ENCODE measurements around the gene BPIFB1. TPM values are rescaled to one million over a fixed set of nuclear protein-coding genes. Genes with fewer than 3 reads are reported as not detected.
A peak's percentile ranks its signal among the peaks of the same experiment; 100 is the strongest.

Gene BPIFB1
- total and polyA plus RNA-seq, 9 of the 15 experiments (the other 6 are each of a cell fraction or from before 2014, with no cell fraction given) = not detected

GRCh38 chr20:33299111-33299603 is 16.1 kb downstream of the BPIFB1 start (continued):
- no peak for TF ChIP-seq JUN (IDR thresholded peaks at IDR 0.05; ENCODE audit: borderline replicate concordance, low read depth, low read length)
- no peak for TF ChIP-seq JUN (CRISPR knock-in tag; IDR thresholded peaks at IDR 0.05; ENCODE audit: borderline replicate concordance)
- TF ChIP-seq ZMIZ1 (IDR thresholded peaks at IDR 0.05; ENCODE audit: low read depth in 2 of 2, low read length in 2 of 2) = no peak
- no peak for TF ChIP-seq ATF1 (CRISPR knock-in tag; IDR thresholded peaks at IDR 0.05)
- peak; percentile 45 for TF ChIP-seq ATF1 (tag; IDR thresholded peaks at IDR 0.05)
- no peak for TF ChIP-seq SOX6 (IDR thresholded peaks at IDR 0.05)
- peak; percentile 32; the same call in 1 of the 2 replicates for TF ChIP-seq BHLHE40 (IDR thresholded peaks at IDR 0.05; ENCODE audit: low read length)
- TF ChIP-seq GTF2F1 (IDR thresholded peaks at IDR 0.05; ENCODE audit: low read depth, low read length) = no peak
- no peak for TF ChIP-seq ZNF318 (IDR thresholded peaks at IDR 0.05; ENCODE audit: borderline replicate concordance in 1 of 2, low read depth in 1 of 2)
- no peak for TF ChIP-seq NUFIP1 (IDR thresholded peaks at IDR 0.05; ENCODE audit: partially characterized antibody)
- no peak for TF ChIP-seq CBX1 (IDR thresholded peaks at IDR 0.05; ENCODE audit: low read depth)
- no peak for TF ChIP-seq TFE3 (CRISPR knock-in tag; IDR thresholded peaks at IDR 0.05)
- TF ChIP-seq CC2D1A (IDR thresholded peaks at IDR 0.05) = no peak

All from K562 (cell line).